Neural cell (in vitro differentiated cells): ENCODE results near the gene SESN1. TPM values are rescaled to one million over a fixed set of nuclear protein-coding genes. Genes with fewer than 3 reads are reported as not detected.

Experiments used
- H2AFZ ChIP-seq: fragments of 200-600, 300-800 bp; sonication (generic), shearing (Covaris generic); 2 replicates; pipeline ENCODE4 v1.6.0; 2014; ENCODE audit warnings: low read depth, mild to moderate bottlenecking, antibody characterized with exemption, low read length, moderate library complexity
- H3F3A ChIP-seq: fragments of 200-600 bp; shearing (Covaris generic); 2 replicates; pipeline ENCODE4 v1.6.1; 2016; ENCODE audit warnings: mild to moderate bottlenecking, moderate library complexity, mixed read lengths, antibody characterized with exemption, low read length; ENCODE audit not compliant: insufficient read depth, poor library complexity, severe bottlenecking
- H3K27ac ChIP-seq: fragments of 200-600, 300-800 bp; sonication (generic), shearing (Covaris generic); 2 replicates; pipeline ENCODE4 v1.5.1; 2014; ENCODE audit warnings: mild to moderate bottlenecking, low read length, moderate library complexity
- H3K27me3 ChIP-seq: fragments of 300-800, 200-600 bp; sonication (generic), shearing (Covaris generic); 2 replicates; pipeline ENCODE4 v1.6.0; 2014; ENCODE audit warnings: mild to moderate bottlenecking, low read depth, low read length, moderate library complexity; ENCODE audit not compliant: insufficient read depth
- H3K36me3 ChIP-seq: fragments of 300-800, 200-600 bp; sonication (generic), shearing (Covaris generic); 2 replicates; pipeline ENCODE4 v1.5.1; 2014; ENCODE audit warnings: mild to moderate bottlenecking, antibody characterized with exemption, low read length, moderate library complexity; ENCODE audit not compliant: insufficient read depth
- H3K4me2 ChIP-seq: fragments of 300-800, 200-600 bp; sonication (generic), shearing (Covaris generic); 2 replicates; pipeline ENCODE4 v1.6.0; 2014; ENCODE audit warnings: mild to moderate bottlenecking, low read length
- H3K4me3 ChIP-seq: fragments of 300-800, 200-600 bp; sonication (generic), shearing (Covaris generic); 2 replicates; pipeline ENCODE4 v1.5.1; 2014; ENCODE audit warnings: mild to moderate bottlenecking, low read length, moderate library complexity
- H3K79me2 ChIP-seq: fragments of 200-600 bp; shearing (Covaris generic); replicated peaks from 2 replicates; pipeline ENCODE4 v1.6.0; 2014; ENCODE audit warnings: mild to moderate bottlenecking, low read length, moderate library complexity; ENCODE audit not compliant: insufficient read depth
- H3K9ac ChIP-seq: fragments of 300-800, 200-600 bp; sonication (generic), shearing (Covaris generic); 2 replicates; pipeline ENCODE4 v1.6.1; 2016; ENCODE audit warnings: mild to moderate bottlenecking, low read length, mixed read lengths
- H3K9me2 ChIP-seq: fragments of 200-600 bp; shearing (Covaris generic); 2 replicates; pipeline ENCODE4 v1.6.1; 2016; ENCODE audit warnings: mild to moderate bottlenecking, low read length, mixed read lengths; ENCODE audit not compliant: insufficient read depth
- H3K9me3 ChIP-seq: fragments of 200-600, 300-800 bp; sonication (generic), shearing (Covaris generic); 2 replicates; pipeline ENCODE4 v1.6.1; 2016; ENCODE audit warnings: mild to moderate bottlenecking, mixed run types, low read length, moderate library complexity, mixed read lengths
- H4K20me1 ChIP-seq: fragments of 200-600 bp; shearing (Covaris generic); 2 replicates; pipeline ENCODE4 v1.6.1; 2016; ENCODE audit warnings: mild to moderate bottlenecking, mixed run types; ENCODE audit not compliant: insufficient read depth
- CTCF ChIP-seq: fragments of 450-650 bp; IDR thresholded peaks from 2 replicates; pipeline ENCODE4 v1.5.1; 2014; ENCODE audit warnings: antibody characterized with exemption, mild to moderate bottlenecking, moderate library complexity; ENCODE audit not compliant: poor library complexity, severe bottlenecking
- EP300 ChIP-seq: fragments of 450-650 bp; conservative IDR thresholded peaks from 2 replicates; pipeline ENCODE4 v1.6.1; 2014; ENCODE audit warnings: antibody characterized with exemption, mild to moderate bottlenecking, moderate library complexity; ENCODE audit not compliant: poor library complexity, severe bottlenecking
- EZH2 ChIP-seq: fragments of 200-600, 300-800 bp; shearing (Covaris generic), sonication (generic); IDR thresholded peaks from 2 replicates; pipeline ENCODE4 v1.6.1; 2014; ENCODE audit warnings: antibody characterized with exemption, low read length, borderline replicate concordance, mild to moderate bottlenecking; ENCODE audit not compliant: insufficient read depth, poor library complexity, severe bottlenecking
- MXI1 ChIP-seq: fragments of 450-650 bp; conservative IDR thresholded peaks from 2 replicates; pipeline ENCODE4 v1.6.1; 2014; ENCODE audit warnings: antibody characterized with exemption, mild to moderate bottlenecking; ENCODE audit not compliant: poor library complexity, severe bottlenecking
- POLR2AphosphoS5 ChIP-seq: IDR thresholded peaks from 2 replicates; pipeline ENCODE4 v1.6.1; 2012
- RAD21 ChIP-seq: fragments of 450-650 bp; conservative IDR thresholded peaks from 2 replicates; pipeline ENCODE4 v1.6.1; 2014; ENCODE audit warnings: antibody characterized with exemption, mild to moderate bottlenecking, moderate library complexity
- REST ChIP-seq: IDR thresholded peaks from 2 replicates; pipeline ENCODE4 v1.6.1; 2012; ENCODE audit warnings: borderline replicate concordance
- SMC3 ChIP-seq: fragments of 450-650 bp; conservative IDR thresholded peaks from 2 replicates; pipeline ENCODE4 v1.6.1; 2014; ENCODE audit warnings: antibody characterized with exemption, mild to moderate bottlenecking, moderate library complexity; ENCODE audit not compliant: poor library complexity
- TAF1 ChIP-seq: IDR thresholded peaks from 2 replicates; pipeline ENCODE4 v1.6.1; 2012; ENCODE audit warnings: low read depth
- polyA plus RNA-seq: library from polyadenylated mRNA; depleted of rRNA; stranded (reverse); fragments of >200 nt; gene quantifications from 2 replicates; pipeline ENCODE4 v1.2.3, GENCODE V29; 2014

Gene SESN1
- polyA plus RNA-seq, 1 donor from 2014 or later, result 46.4 TPM

- H3K9ac ChIP-seq, result no peak overlapping the region
- no peak overlapping the region for H3K27ac ChIP-seq
- peaks cover 11% of the 10 kb centered on the region for H3K79me2 ChIP-seq
- no peak overlapping the region for H2AFZ ChIP-seq
- H3K4me3 ChIP-seq, result no peak overlapping the region
- H4K20me1 ChIP-seq, result no peaks in the 10 kb centered on the region
- no peak overlapping the region for H3K4me2 ChIP-seq
- peaks cover 6% of the 10 kb centered on the region for H3K36me3 ChIP-seq
- no peaks in the 10 kb centered on the region for H3K9me3 ChIP-seq
- no peak for TF ChIP-seq POLR2AphosphoS5
- no peak for TF ChIP-seq MXI1
- TF ChIP-seq SMC3, result no peak
- TF ChIP-seq RAD21, result no peak
- TF ChIP-seq EZH2, result no peak
- TF ChIP-seq CTCF, result no peak
- no peak for TF ChIP-seq TAF1
- TF ChIP-seq REST, result no peak
- no peak for TF ChIP-seq EP300
- H3K27me3 ChIP-seq, result no peaks in the 10 kb centered on the region
- no peaks in the 10 kb centered on the region for H3F3A ChIP-seq
- no peaks in the 10 kb centered on the region for H3K9me2 ChIP-seq
These were observed 13.0 kb downstream of the SESN1 start for GRCh38 chr6:109081516-109082187.

- no peak overlapping the region for H3K4me3 ChIP-seq
- no peaks in the 10 kb centered on the region for H3K9me2 ChIP-seq
- H3K36me3 ChIP-seq, result peaks cover 6% of the 10 kb centered on the region
- H3K9me3 ChIP-seq, result no peaks in the 10 kb centered on the region
- H3K4me2 ChIP-seq, result no peak overlapping the region
- no peaks in the 10 kb centered on the region for H3K27me3 ChIP-seq
- peaks cover 11% of the 10 kb centered on the region for H3K79me2 ChIP-seq
- no peak overlapping the region for H3K9ac ChIP-seq
- H2AFZ ChIP-seq, result no peak overlapping the region
- H3K27ac ChIP-seq, result no peak overlapping the region
- no peaks in the 10 kb centered on the region for H3F3A ChIP-seq
- TF ChIP-seq EP300 (no peak), RAD21 (no peak), MXI1 (no peak), POLR2AphosphoS5 (no peak), EZH2 (no peak), TAF1 (no peak), SMC3 (no peak), CTCF (no peak), REST (no peak)
- H4K20me1 ChIP-seq, result no peaks in the 10 kb centered on the region
These were observed 13.6 kb downstream of the SESN1 start for GRCh38 chr6:109081026-109081425.
